ENCODE results near the gene DPP6. TPM values are rescaled to one million over a fixed set of nuclear protein-coding genes. Genes with fewer than 3 reads are reported as not detected.
"Not testable (repeated sequence)": the region's sequence is repeated elsewhere in the genome, so short reads cannot be mapped to it uniquely, and the experiment has no call there.

Gene DPP6
- total RNA-seq, 1 donor from 2014 or later, result not detected

- Mint-ChIP-seq H3K27me3 (no peaks in the 10 kb centered on the region), H3K36me3 (ENCODE audit: low read depth) (no peaks in the 10 kb centered on the region), H3K4me1 (no peaks in the 10 kb centered on the region), H3K27ac (no peak overlapping the region), H3K9me3 (no peaks in the 10 kb centered on the region), H3K4me3 (no peak overlapping the region)
- TF ChIP-seq, protein P1, sequence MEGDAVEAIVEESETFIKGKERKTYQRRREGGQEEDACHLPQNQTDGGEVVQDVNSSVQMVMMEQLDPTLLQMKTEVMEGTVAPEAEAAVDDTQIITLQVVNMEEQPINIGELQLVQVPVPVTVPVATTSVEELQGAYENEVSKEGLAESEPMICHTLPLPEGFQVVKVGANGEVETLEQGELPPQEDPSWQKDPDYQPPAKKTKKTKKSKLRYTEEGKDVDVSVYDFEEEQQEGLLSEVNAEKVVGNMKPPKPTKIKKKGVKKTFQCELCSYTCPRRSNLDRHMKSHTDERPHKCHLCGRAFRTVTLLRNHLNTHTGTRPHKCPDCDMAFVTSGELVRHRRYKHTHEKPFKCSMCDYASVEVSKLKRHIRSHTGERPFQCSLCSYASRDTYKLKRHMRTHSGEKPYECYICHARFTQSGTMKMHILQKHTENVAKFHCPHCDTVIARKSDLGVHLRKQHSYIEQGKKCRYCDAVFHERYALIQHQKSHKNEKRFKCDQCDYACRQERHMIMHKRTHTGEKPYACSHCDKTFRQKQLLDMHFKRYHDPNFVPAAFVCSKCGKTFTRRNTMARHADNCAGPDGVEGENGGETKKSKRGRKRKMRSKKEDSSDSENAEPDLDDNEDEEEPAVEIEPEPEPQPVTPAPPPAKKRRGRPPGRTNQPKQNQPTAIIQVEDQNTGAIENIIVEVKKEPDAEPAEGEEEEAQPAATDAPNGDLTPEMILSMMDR (IDR thresholded peaks at IDR 0.05), result no peak
- intact Hi-C loops (cut with micrococcal nuclease), result no loop called here
- DNase-seq (no peak), ATAC-seq (ENCODE audit: low read depth) (no peak)
- ChIA-PET CTCF (no interaction called here), POLR2A (no interaction called here)
Measured at GRCh38 chr7:154674191-154674590, 622.0 kb downstream of the DPP6 start.

DNA sequence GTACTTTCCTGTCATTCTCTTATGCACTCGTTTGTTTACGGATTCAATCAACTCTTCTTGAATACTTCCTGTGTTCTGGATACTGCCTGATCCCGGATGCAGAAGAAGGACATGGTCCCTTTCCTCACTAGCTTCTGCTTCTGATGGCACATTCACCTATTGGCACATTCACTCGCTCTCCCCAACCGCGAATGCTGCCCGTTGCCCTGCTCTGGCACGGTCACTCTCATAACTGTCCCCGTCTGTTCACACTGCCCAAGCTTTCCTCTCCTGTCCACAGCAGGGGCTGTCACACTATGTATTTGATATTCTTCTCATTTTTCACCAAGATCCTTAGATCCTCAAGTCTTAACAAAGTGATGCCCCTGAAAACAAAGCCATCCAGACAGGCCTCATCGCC, 623.4 kb downstream of the DPP6 start:
- Mint-ChIP-seq H3K27ac (no peak overlapping the region), H3K36me3 (ENCODE audit: low read depth) (no peaks in the 10 kb centered on the region), H3K4me1 (no peaks in the 10 kb centered on the region), H3K27me3 (no peaks in the 10 kb centered on the region), H3K9me3 (no peaks in the 10 kb centered on the region), H3K4me3 (no peak overlapping the region)
- TF ChIP-seq, protein P1 (IDR thresholded peaks at IDR 0.05), result no peak
- ChIA-PET CTCF (no interaction called here), POLR2A (no interaction called here)
- ATAC-seq (ENCODE audit: low read depth), result no peak
- intact Hi-C loops (cut with micrococcal nuclease), result no loop called here
- DNase-seq, result no peak

- H3K9me3 Mint-ChIP-seq; ATAC-seq (ENCODE audit: low read depth); H3K27me3 Mint-ChIP-seq; H3K27ac Mint-ChIP-seq; H3K36me3 Mint-ChIP-seq (ENCODE audit: low read depth); DNase-seq; intact Hi-C loops (cut with micrococcal nuclease); H3K4me3 Mint-ChIP-seq; POLR2A ChIA-PET; H3K4me1 Mint-ChIP-seq; CTCF ChIA-PET: not testable (repeated sequence)
Measured at GRCh38 chr7:154676033-154676421, 623.8 kb downstream of the DPP6 start.

- intact Hi-C loops (cut with micrococcal nuclease), result no loop called here
- Mint-ChIP-seq H3K4me3 (no peak overlapping the region), H3K27ac (no peak overlapping the region), H3K36me3 (ENCODE audit: low read depth) (no peaks in the 10 kb centered on the region), H3K27me3 (no peaks in the 10 kb centered on the region), H3K9me3 (no peaks in the 10 kb centered on the region), H3K4me1 (no peaks in the 10 kb centered on the region)
- ATAC-seq (ENCODE audit: low read depth) (no peak), DNase-seq (no peak)
- ChIA-PET CTCF (no interaction called here), POLR2A (no interaction called here)
- TF ChIP-seq, protein P1 (IDR thresholded peaks at IDR 0.05), result no peak
Measured at GRCh38 chr7:154676422-154677073, 624.4 kb downstream of the DPP6 start.

DNA sequence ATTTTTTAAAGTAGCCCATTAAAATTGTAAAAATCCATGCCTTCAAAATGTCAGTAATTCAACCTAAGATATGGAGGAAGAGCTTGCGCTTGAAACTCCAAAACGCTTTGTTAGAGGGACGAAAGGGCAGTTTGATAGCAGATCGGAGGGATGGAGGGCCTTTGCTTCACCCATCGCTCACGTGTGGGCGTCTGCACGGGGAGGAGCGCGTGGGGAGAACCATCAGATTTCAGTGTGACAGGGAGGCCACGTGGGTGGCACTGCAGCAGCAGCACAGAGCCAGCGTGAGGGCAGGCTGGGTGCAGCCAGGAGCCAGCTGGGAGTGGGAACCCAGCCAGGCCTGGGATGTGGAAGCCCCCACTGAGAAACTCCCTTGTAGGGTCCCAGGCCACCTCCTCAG, 625.3 kb downstream of the DPP6 start:
- ChIA-PET CTCF (no interaction called here), POLR2A (no interaction called here)
- intact Hi-C loops (cut with micrococcal nuclease), result no loop called here
- TF ChIP-seq, protein P1 (IDR thresholded peaks at IDR 0.05), result no peak
- no peak overlapping the region for H3K27ac Mint-ChIP-seq
- no peaks in the 10 kb centered on the region for H3K4me1 Mint-ChIP-seq
- H3K36me3 Mint-ChIP-seq (ENCODE audit: low read depth), result no peaks in the 10 kb centered on the region
- no peaks in the 10 kb centered on the region for H3K27me3 Mint-ChIP-seq
- no peaks in the 10 kb centered on the region for H3K9me3 Mint-ChIP-seq
- no peak overlapping the region for H3K4me3 Mint-ChIP-seq
- no peak for ATAC-seq (ENCODE audit: low read depth)
- no peak for DNase-seq

- intact Hi-C loops (cut with micrococcal nuclease); POLR2A ChIA-PET; H3K36me3 Mint-ChIP-seq (ENCODE audit: low read depth); DNase-seq; H3K9me3 Mint-ChIP-seq; CTCF ChIA-PET; H3K4me3 Mint-ChIP-seq; ATAC-seq (ENCODE audit: low read depth); H3K27me3 Mint-ChIP-seq; H3K27ac Mint-ChIP-seq; H3K4me1 Mint-ChIP-seq: not testable (repeated sequence)
Measured at GRCh38 chr7:154678001-154678550, 625.9 kb downstream of the DPP6 start.

Measured in activated B cell treated with CpG ODN at 0.5 μM for 24 hours (primary cell).